Sigmoid colon (tissue), 7 donors: ENCODE measurements around the gene LHB. TPM values are rescaled to one million over a fixed set of nuclear protein-coding genes. Genes with fewer than 3 reads are reported as not detected.
A peak's percentile ranks its signal among the peaks of the same experiment; 100 is the strongest.
"Not testable (repeated sequence)": the region's sequence is repeated elsewhere in the genome, so short reads cannot be mapped to it uniquely, and the experiment has no call there.

ENCODE experiments used
- DNase-seq: peaks from one replicate; pipeline ENCODE4 v3.0.0-alpha.2; 2019
- H3K27ac ChIP-seq, 4 donors: fragments of 200-600 bp; sonication (generic); one replicate each; pipeline ENCODE4 v1.5.1; 2016 to 2019; ENCODE audit warnings: mild to moderate bottlenecking in 1 of 4
- H3K27me3 ChIP-seq, 3 donors: fragments of 200-600 bp; sonication (generic); one replicate each; pipeline ENCODE4 v1.5.1; 2019; ENCODE audit warnings: mild to moderate bottlenecking in 1 of 3
- H3K36me3 ChIP-seq, 4 donors: fragments of 200-600 bp; sonication (generic); one replicate each; pipeline ENCODE4 v1.5.1; 2016 to 2019
- H3K4me1 ChIP-seq, 4 donors: fragments of 200-600 bp; sonication (generic); one replicate each; pipeline ENCODE4 v1.5.1; 2017 to 2019
- H3K4me3 ChIP-seq, 4 donors: fragments of 200-600 bp; sonication (generic); one replicate each; pipeline ENCODE4 v1.5.1; 2017 to 2019; ENCODE audit warnings: mild to moderate bottlenecking in 2 of 4, moderate library complexity in 1 of 4
- H3K9me3 ChIP-seq, 4 donors: fragments of 200-600 bp in 3 of 4; sonication (generic) in 3 of 4; one replicate each; pipeline versions ENCODE4 v1.5.1 to v1.6.1; 2013 to 2019
- EP300 ChIP-seq, 4 donors: sonication (generic); formaldehyde crosslinking; IDR thresholded peaks; one replicate each; pipeline ENCODE4 v1.6.1; 2017; ENCODE audit warnings: antibody characterized with exemption in 4 of 4
- POLR2A ChIP-seq, 2 donors: fragments of 450-650 bp; IDR thresholded peaks; one replicate each; pipeline ENCODE4 v1.6.1; 2016; ENCODE audit warnings: antibody characterized with exemption in 2 of 2, mild to moderate bottlenecking in 2 of 2, moderate library complexity in 2 of 2
- POLR2AphosphoS5 ChIP-seq, 4 donors: sonication (generic); formaldehyde crosslinking; IDR thresholded peaks; one replicate each; pipeline ENCODE4 v1.6.1; 2017; ENCODE audit warnings: antibody characterized with exemption in 4 of 4
- WGBS, 2 donors: extraction: QIAGEN DNeasy Blood & Tissue Kit; methylation state at CpG; one replicate each; pipeline ENCODE4 v1.1.7; 2013; 5-methylcytosine and 5-hydroxymethylcytosine counted together
- intact Hi-C: fragments of 100-400 bp; cut with DNase I; formaldehyde crosslinking; loops from one replicate; pipeline ENCODE4 v1.15.1; 2023
- polyA plus RNA-seq, 3 donors: library from polyadenylated mRNA; stranded (reverse); fragments of 200-250 nt; gene quantifications; one replicate each; pipeline ENCODE4 v1.2.3, GENCODE V29; 2013
- total RNA-seq, 4 donors: library from RNA; depleted of rRNA; stranded (reverse); fragments of >200 nt; gene quantifications; one replicate each; pipeline ENCODE4 v1.1.0, GENCODE V29; 2016
- TF ChIP-seq, protein P1 (sequence below), 4 experiments: fragments of 450-650 bp in 3 of 4; fragments of 200-600 bp in 1 of 4; IDR thresholded peaks; one replicate each; pipeline ENCODE4 v1.5.1; 2016 to 2019; ENCODE audit warnings: antibody characterized with exemption in 4 of 4, mild to moderate bottlenecking in 3 of 4, moderate library complexity in 2 of 4
- donor health status: healthy with polysubstance abuse.
- donor health status: Bipolar disorder and iron deficiency.
- donor health status: healthy.

Gene LHB
- total and polyA plus RNA-seq, 7 donors = not detected

DNA sequence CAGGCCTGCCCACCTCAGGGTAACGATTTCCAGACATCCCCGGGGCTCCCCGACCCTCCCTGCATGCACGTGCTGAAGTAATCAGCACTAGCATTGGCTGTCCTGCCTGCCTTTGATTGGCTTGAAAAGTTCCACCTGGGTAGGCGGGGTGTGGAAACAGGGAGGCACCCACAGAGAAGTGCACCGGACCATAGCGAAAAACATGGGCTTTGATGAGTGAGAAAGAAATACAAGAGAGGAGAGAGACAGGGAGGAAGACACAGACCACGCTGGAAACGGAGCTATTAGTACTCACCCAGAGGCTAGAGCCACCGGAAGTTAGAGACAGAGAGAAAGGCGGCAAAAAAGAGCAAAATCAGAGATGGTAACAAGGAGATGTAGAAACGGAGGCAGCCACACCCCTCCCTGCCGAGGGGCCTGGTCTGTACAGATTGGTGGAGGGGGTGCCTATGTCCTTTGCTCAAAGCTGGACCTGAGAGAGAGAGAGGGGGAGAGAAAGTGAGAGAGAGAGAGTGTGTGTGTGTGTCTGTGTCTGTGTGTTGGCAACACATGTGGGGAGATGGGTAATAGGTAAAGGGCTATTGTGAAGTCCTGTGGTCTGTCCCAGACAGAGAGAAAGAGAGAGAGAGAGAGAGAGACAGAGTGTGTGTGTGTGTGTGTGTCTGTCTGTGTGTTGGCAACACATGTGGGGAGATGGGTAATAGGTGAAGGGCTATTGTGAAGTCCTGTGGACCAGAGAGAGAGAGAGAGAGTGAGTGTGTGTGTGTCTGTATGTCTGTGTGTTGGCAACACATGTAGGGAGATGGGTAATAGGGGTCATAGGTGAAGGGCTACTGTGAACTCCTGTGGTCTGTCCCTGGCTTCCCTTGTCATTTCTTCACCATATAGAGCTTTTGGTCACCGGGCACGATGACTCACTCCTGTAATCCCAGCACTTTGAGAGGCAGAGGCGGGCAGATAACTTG, 4.3 kb upstream of the LHB start:
- DNase-seq = no peak
- intact Hi-C loops = no loop called here
- peaks cover 8 to 50% (median 31%) of the 10 kb centered on the region in 3 donors for H3K27me3 ChIP-seq
- no peak overlapping the region for H3K4me3 ChIP-seq
- peaks cover 0 to 2% (median 0%) of the 10 kb centered on the region in 4 donors for H3K36me3 ChIP-seq
- H3K4me1 ChIP-seq = peaks cover 0 to 25% (median 24%) of the 10 kb centered on the region in 4 donors
- WGBS, 2 donors = 19 to 37% methylated on average over 16 of the region's 16 CpGs
- no peaks in the 10 kb centered on the region for H3K9me3 ChIP-seq
- H3K27ac ChIP-seq = no peak overlapping the region
- TF ChIP-seq EP300 (IDR thresholded peaks at IDR 0.05) (no peak), POLR2AphosphoS5 (IDR thresholded peaks at IDR 0.05) (no peak), POLR2A (IDR thresholded peaks at IDR 0.05) (no peak)
- TF ChIP-seq, protein P1, sequence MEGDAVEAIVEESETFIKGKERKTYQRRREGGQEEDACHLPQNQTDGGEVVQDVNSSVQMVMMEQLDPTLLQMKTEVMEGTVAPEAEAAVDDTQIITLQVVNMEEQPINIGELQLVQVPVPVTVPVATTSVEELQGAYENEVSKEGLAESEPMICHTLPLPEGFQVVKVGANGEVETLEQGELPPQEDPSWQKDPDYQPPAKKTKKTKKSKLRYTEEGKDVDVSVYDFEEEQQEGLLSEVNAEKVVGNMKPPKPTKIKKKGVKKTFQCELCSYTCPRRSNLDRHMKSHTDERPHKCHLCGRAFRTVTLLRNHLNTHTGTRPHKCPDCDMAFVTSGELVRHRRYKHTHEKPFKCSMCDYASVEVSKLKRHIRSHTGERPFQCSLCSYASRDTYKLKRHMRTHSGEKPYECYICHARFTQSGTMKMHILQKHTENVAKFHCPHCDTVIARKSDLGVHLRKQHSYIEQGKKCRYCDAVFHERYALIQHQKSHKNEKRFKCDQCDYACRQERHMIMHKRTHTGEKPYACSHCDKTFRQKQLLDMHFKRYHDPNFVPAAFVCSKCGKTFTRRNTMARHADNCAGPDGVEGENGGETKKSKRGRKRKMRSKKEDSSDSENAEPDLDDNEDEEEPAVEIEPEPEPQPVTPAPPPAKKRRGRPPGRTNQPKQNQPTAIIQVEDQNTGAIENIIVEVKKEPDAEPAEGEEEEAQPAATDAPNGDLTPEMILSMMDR (IDR thresholded peaks at IDR 0.05) = no peak

- Histone ChIP-seq H3K27ac (no peak overlapping the region), H3K4me3 (no peak overlapping the region), H3K36me3 (peaks cover 0 to 9% (median 0%) of the 10 kb centered on the region in 4 donors), H3K4me1 (peaks cover 0 to 25% (median 24%) of the 10 kb centered on the region in 4 donors), H3K27me3 (peaks cover 8 to 50% (median 31%) of the 10 kb centered on the region in 3 donors), H3K9me3 (no peaks in the 10 kb centered on the region)
- DNase-seq = no peak
- intact Hi-C loops = no loop called here
- no peak for TF ChIP-seq POLR2AphosphoS5 (IDR thresholded peaks at IDR 0.05)
- TF ChIP-seq, protein P1 (IDR thresholded peaks at IDR 0.05) = no peak
- TF ChIP-seq POLR2A (IDR thresholded peaks at IDR 0.05) = no peak
- TF ChIP-seq EP300 (IDR thresholded peaks at IDR 0.05) = no peak
- WGBS, 2 donors = 53 to 78% methylated on average over 11 of the region's 11 CpGs
Observed at GRCh38 chr19:49020342-49020741, 3.5 kb upstream of the LHB start.

- TF ChIP-seq POLR2A (IDR thresholded peaks at IDR 0.05) = no peak
- TF ChIP-seq, protein P1 (IDR thresholded peaks at IDR 0.05) = no peak
- no peak for TF ChIP-seq EP300 (IDR thresholded peaks at IDR 0.05)
- no peak for TF ChIP-seq POLR2AphosphoS5 (IDR thresholded peaks at IDR 0.05)
- no peak for DNase-seq
- Histone ChIP-seq H3K9me3 (no peaks in the 10 kb centered on the region), H3K4me3 (peak overlapping the region in 3 of 4 donors; percentile 34 to 50 (median 45)), H3K27me3 (peaks cover 8 to 50% (median 31%) of the 10 kb centered on the region in 3 donors), H3K36me3 (peaks cover 0 to 18% (median 0%) of the 10 kb centered on the region in 4 donors), H3K27ac (no peak overlapping the region), H3K4me1 (peaks cover 0 to 25% (median 24%) of the 10 kb centered on the region in 4 donors)
- intact Hi-C loops = no loop called here
- 7 to 20% methylated on average over 41 of the region's 41 CpGs for WGBS, 2 donors
Observed at GRCh38 chr19:49019242-49019932, 2.5 kb upstream of the LHB start.

DNA sequence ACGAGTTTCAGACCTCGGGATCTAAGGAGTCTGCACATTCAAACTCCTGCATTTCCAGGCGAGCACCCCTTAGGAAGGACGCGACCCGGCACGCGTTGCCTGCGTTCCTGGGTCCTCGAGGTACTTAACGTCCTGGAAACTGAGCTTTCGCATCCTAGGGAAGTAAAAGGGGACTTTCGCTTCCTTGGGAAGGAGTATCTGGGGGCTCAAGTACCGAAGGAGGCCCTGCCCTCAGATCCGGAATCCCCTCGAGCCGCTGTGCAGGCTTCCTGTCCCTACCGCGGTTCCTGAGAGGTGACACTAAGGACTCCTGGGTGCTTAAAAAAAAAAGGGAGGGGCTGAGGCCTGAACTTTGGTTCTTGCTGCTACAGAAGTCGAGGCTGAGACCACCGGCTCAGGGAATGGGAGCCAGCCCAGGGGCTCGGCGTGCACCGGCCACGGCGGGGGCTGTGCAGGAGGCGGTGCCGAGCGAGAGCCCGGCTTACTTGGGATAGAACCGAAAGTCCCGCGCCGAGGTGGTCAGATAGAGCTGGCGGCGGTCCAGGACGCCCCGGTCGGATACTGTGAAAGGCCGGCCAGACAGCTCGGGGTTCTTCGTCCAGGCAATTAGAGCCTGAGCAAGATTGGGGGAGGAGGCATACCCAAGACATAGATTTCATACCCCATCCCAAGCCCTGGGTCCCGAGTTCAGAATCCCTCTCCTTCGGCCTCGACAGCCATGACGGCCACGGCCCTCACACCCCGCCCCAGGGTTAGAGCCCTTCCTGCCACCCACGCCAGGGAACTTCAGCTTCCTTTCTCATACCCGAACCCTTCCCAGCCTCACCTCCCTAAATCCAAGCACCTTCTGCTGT, 1.7 kb upstream of the LHB start:
- intact Hi-C loops, H3K9me3 ChIP-seq, H3K27ac ChIP-seq, DNase-seq: not testable (repeated sequence)
- Histone ChIP-seq H3K4me1 (peaks cover 0 to 25% (median 24%) of the 10 kb centered on the region in 4 donors), H3K36me3 (peaks cover 0 to 26% (median 0%) of the 10 kb centered on the region in 4 donors), H3K27me3 (peaks cover 8 to 50% (median 31%) of the 10 kb centered on the region in 3 donors), H3K4me3 (peak overlapping the region; percentile 14 to 50 (median 40))
- WGBS, 2 donors = 1 to 6% methylated on average over 50 of the region's 50 CpGs
